DND-41 (cell line): ENCODE results near the gene DPYSL4.

ENCODE experiments used
- ATAC-seq: fragments of 200-7000 bp; cut with Tn5 transposase; 3 replicates; pipeline ENCODE4 v1.9.1; 2021; ENCODE audit warnings: low read depth; ENCODE audit not compliant: insufficient read depth
- DNase-seq: peaks from one replicate; pipeline ENCODE4 v3.0.0-alpha.2; 2020
- H2AFZ ChIP-seq: 2 replicates; pipeline ENCODE4 v1.6.0; 2012; ENCODE audit warnings: low read depth, low read length
- H3K27ac ChIP-seq: 2 replicates; pipeline ENCODE4 v1.5.1; 2012; ENCODE audit warnings: low read length, inconsistent platforms
- H3K27me3 ChIP-seq: fragments of 200-600 bp; sonication (generic); 2 replicates; pipeline ENCODE4 v1.6.0; 2012; ENCODE audit warnings: low read length, mild to moderate bottlenecking, inconsistent platforms; ENCODE audit not compliant: insufficient read depth, poor library complexity
- H3K36me3 ChIP-seq: 2 replicates; pipeline ENCODE4 v1.5.1; 2012; ENCODE audit warnings: low read length, inconsistent platforms; ENCODE audit not compliant: insufficient read depth
- H3K4me1 ChIP-seq: 2 replicates; pipeline ENCODE4 v1.5.1; 2012; ENCODE audit warnings: mild to moderate bottlenecking, low read length; ENCODE audit not compliant: insufficient read depth
- H3K4me2 ChIP-seq: 2 replicates; pipeline ENCODE4 v1.6.0; 2012; ENCODE audit warnings: mild to moderate bottlenecking, moderate library complexity, low read length, inconsistent platforms; ENCODE audit not compliant: insufficient read depth
- H3K4me3 ChIP-seq, 2 experiments: fragments of 200-600 bp in 1 of 2; shearing (Covaris generic) in 1 of 2; 2 replicates each; pipeline ENCODE4 v1.5.1; 2012 to 2016; ENCODE audit warnings: inconsistent platforms in 2 of 2, low read length in 2 of 2, mild to moderate bottlenecking in 2 of 2, low read depth in 1 of 2, moderate library complexity in 1 of 2
- H3K79me2 ChIP-seq: 2 replicates; pipeline ENCODE4 v1.6.0; 2012; ENCODE audit warnings: low read length, inconsistent platforms; ENCODE audit not compliant: insufficient read depth
- H3K9ac ChIP-seq: 2 replicates; pipeline ENCODE4 v1.6.0; 2012; ENCODE audit warnings: low read depth, mild to moderate bottlenecking, inconsistent platforms, low read length, moderate library complexity
- H3K9me3 ChIP-seq: 2 replicates; pipeline ENCODE4 v1.5.1; 2012; ENCODE audit warnings: low read length, moderate library complexity, mild to moderate bottlenecking, inconsistent platforms; ENCODE audit not compliant: insufficient read depth, severe bottlenecking
- H4K20me1 ChIP-seq: 2 replicates; pipeline ENCODE4 v1.6.0; 2012; ENCODE audit warnings: low read length; ENCODE audit not compliant: insufficient read depth
- CTCF ChIP-seq: IDR thresholded peaks from 2 replicates; pipeline ENCODE4 v1.5.1; 2012; ENCODE audit warnings: borderline replicate concordance, low read length, moderate library complexity, mild to moderate bottlenecking; ENCODE audit not compliant: poor library complexity, severe bottlenecking; ENCODE audit errors: extremely low read depth
- EZH2 ChIP-seq: IDR thresholded peaks from 3 replicates; pipeline ENCODE4 v1.6.1; 2012; ENCODE audit warnings: borderline replicate concordance, low read depth, mild to moderate bottlenecking, moderate library complexity, low read length, inconsistent platforms; ENCODE audit not compliant: severe bottlenecking

Gene DPYSL4

DNA sequence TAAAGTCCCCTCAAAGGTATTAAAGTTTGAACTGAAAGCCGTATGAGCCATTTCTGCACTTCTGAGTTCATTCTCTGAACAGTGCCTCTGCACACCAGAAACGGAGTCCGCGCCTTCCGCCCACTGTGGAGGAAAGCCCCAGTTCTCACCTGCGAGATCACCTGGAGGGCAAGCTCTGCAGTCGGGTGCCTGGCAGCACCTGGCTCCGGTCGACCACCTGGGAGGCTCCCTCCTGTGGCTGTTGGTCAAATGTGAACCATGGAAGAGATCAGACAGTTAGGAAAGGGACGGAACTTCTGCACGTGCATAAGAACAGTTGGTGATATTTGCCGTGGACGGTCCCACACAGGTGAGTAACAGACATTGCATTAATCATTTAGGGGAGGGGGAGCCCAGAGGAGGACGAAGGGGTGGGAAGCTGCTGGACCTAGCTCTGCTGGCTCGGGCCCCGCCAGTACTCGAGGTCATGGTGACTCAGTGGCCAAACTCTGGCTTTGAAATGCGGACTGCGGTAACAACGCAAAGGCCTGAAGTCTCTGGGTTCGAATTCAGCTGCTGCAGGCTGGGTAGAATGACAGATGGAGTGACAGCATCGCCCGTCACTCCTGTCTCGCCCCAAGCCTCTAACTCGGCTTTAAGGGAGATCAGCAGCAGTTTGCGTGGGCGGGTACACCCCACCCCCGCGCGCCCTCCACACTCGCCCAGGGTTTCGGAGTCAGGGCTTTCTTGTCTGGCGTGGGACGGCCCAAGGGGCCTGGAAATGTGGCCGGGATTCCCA, 1.7 kb upstream of the DPYSL4 start:
- no peak for TF ChIP-seq CTCF
- TF ChIP-seq EZH2: no peak
- no peak overlapping the region for H3K27ac ChIP-seq
- H3K79me2 ChIP-seq: no peaks in the 10 kb centered on the region
- H3K9me3 ChIP-seq: no peaks in the 10 kb centered on the region
- DNase-seq: no peak
- H3K4me3 ChIP-seq: no peak overlapping the region
- no peaks in the 10 kb centered on the region for H3K27me3 ChIP-seq
- H4K20me1 ChIP-seq: no peaks in the 10 kb centered on the region
- H3K4me1 ChIP-seq: no peaks in the 10 kb centered on the region
- H2AFZ ChIP-seq: no peak overlapping the region
- ATAC-seq: no peak
- no peaks in the 10 kb centered on the region for H3K36me3 ChIP-seq
- no peak overlapping the region for H3K4me2 ChIP-seq
- no peak overlapping the region for H3K9ac ChIP-seq

DNA sequence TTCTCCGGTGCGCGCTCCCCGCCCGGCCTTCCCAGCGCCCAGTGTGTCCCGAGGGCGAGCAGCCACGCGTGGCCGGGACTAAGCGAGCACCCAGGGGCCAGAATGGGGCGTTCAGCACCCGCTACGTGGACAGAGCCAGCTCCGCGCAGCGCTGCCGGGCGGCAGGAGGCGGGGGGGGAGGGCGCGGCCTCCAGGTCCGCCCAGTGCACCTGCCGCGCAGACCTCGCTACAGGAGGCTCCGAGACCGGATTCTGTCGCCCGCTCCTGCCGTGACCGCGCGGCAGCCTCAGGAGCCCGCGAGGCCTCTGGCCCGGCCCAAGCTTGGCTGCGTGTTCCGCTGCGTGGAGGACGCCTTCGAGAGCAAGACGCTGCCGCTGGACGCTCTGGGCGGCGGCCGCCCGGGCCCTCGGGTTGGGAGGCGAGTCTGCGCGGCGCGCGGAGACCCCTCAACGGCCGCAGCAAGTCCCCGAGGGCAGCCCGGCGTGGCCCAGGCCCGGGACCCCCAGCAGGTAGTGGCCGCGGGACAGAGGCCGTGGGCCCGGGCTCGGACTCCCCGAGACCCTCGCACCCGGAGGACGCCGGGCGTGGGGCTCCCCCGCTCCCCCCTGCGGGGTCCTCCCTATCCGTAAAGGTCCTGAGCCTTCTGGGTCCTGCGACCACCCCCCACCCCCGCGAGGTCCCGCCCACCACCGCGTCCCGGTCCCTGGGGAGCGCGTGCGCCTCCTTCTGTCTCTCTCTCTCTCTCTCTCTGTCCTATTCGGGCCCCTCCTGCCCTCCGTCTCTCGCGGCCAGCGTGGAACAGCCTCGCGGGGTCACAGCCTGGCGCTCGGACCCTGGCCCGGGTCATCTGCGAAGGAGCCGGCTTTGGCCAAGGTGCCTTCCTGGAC, 904 bp upstream of the DPYSL4 start:
- Histone ChIP-seq H3K27ac (no peak overlapping the region), H3K9ac (no peak overlapping the region), H3K27me3 (no peaks in the 10 kb centered on the region), H3K4me1 (no peaks in the 10 kb centered on the region), H3K4me2 (no peak overlapping the region), H3K9me3 (no peaks in the 10 kb centered on the region), H3K4me3 (no peak overlapping the region), H2AFZ (no peak overlapping the region), H4K20me1 (no peaks in the 10 kb centered on the region; the same call in 1 of the 2 replicates), H3K79me2 (no peaks in the 10 kb centered on the region), H3K36me3 (no peaks in the 10 kb centered on the region)
- no peak for DNase-seq
- no peak for ATAC-seq
- no peak for TF ChIP-seq CTCF
- TF ChIP-seq EZH2: no peak

- no peaks in the 10 kb centered on the region for H3K36me3 ChIP-seq
- H3K27ac ChIP-seq: no peak overlapping the region
- no peak overlapping the region for H3K4me3 ChIP-seq
- H3K27me3 ChIP-seq: no peaks in the 10 kb centered on the region
- DNase-seq: no peak
- no peak overlapping the region for H2AFZ ChIP-seq
- no peak for ATAC-seq
- H3K79me2 ChIP-seq: no peaks in the 10 kb centered on the region
- no peaks in the 10 kb centered on the region for H3K9me3 ChIP-seq
- no peak overlapping the region for H3K9ac ChIP-seq
- no peaks in the 10 kb centered on the region; the same call in 1 of the 2 replicates for H4K20me1 ChIP-seq
- no peaks in the 10 kb centered on the region for H3K4me1 ChIP-seq
- no peak overlapping the region for H3K4me2 ChIP-seq
- TF ChIP-seq CTCF (no peak), EZH2 (no peak)
These were observed 836 bp downstream of the DPYSL4 start for GRCh38 chr10:132187430-132188138.
